ENCODE results near the gene SEC24D.

GRCh38 chr4:118842055-118842454, 6.1 kb upstream of the SEC24D start:
- no peak for TF ChIP-seq SUZ12 (IDR thresholded peaks at IDR 0.05)
- TF ChIP-seq LEF1 (IDR thresholded peaks at IDR 0.05; ENCODE audit: borderline replicate concordance), result no peak
- TF ChIP-seq FOXM1 (IDR thresholded peaks at IDR 0.05; ENCODE audit: borderline replicate concordance), result no peak
- no peak for TF ChIP-seq HDGF (IDR thresholded peaks at IDR 0.05; ENCODE audit: borderline replicate concordance)
- TF ChIP-seq FOXA1 (IDR thresholded peaks at IDR 0.05), result no peak
- no peak for TF ChIP-seq L3MBTL2 (conservative IDR thresholded peaks at IDR 0.05)
- no peak for TF ChIP-seq PKNOX1 (IDR thresholded peaks at IDR 0.05)
